Suprapubic skin (tissue), 4 donors: Measurements from ENCODE around the gene PSAT1. TPM values are rescaled to one million over a fixed set of nuclear protein-coding genes. Genes with fewer than 3 reads are reported as not detected.

Source experiments
- DNase-seq, 2 donors: peaks; one replicate each; pipeline ENCODE4 v3.0.0-alpha.2; 2019; ENCODE audit warnings: low spot score in 2 of 2
- H3K27ac ChIP-seq: fragments of 200-600 bp; sonication (generic); one replicate; pipeline ENCODE4 v1.5.1; 2019
- H3K27me3 ChIP-seq: fragments of 200-600 bp; sonication (generic); one replicate; pipeline ENCODE4 v1.5.1; 2019
- H3K36me3 ChIP-seq: fragments of 200-600 bp; sonication (generic); one replicate; pipeline ENCODE4 v1.5.1; 2019
- H3K4me1 ChIP-seq: fragments of 200-600 bp; sonication (generic); one replicate; pipeline ENCODE4 v1.5.1; 2019
- H3K4me3 ChIP-seq: fragments of 200-600 bp; sonication (generic); one replicate; pipeline ENCODE4 v1.5.1; 2019; ENCODE audit warnings: mild to moderate bottlenecking
- H3K9me3 ChIP-seq: fragments of 200-600 bp; sonication (generic); one replicate; pipeline ENCODE4 v1.5.1; 2019
- EP300 ChIP-seq: sonication (generic); formaldehyde crosslinking; IDR thresholded peaks from one replicate; pipeline ENCODE4 v1.6.1; 2017; ENCODE audit warnings: antibody characterized with exemption
- POLR2A ChIP-seq, 2 donors: fragments of 450-650 bp; IDR thresholded peaks; one replicate each; pipeline ENCODE4 v1.6.1; 2017; ENCODE audit warnings: antibody characterized with exemption in 2 of 2, mild to moderate bottlenecking in 2 of 2, moderate library complexity in 2 of 2
- POLR2AphosphoS5 ChIP-seq, 3 donors: sonication (generic); formaldehyde crosslinking; IDR thresholded peaks; one replicate each; pipeline ENCODE4 v1.6.1; 2017; ENCODE audit warnings: antibody characterized with exemption in 3 of 3
- WGBS: methylation state at CpG from one replicate; pipeline ENCODE4 v1.1.5; 2018; 5-methylcytosine and 5-hydroxymethylcytosine counted together
- total RNA-seq, 4 donors: library from RNA; depleted of rRNA; stranded (reverse); fragments of >200 nt; gene quantifications; one replicate each; pipeline ENCODE4 v1.1.0, GENCODE V29; 2016
- TF ChIP-seq, protein P1 (sequence below), 2 donors: fragments of 200-600 bp in 1 of 2; fragments of 450-650 bp in 1 of 2; sonication (generic) in 1 of 2; IDR thresholded peaks; one replicate each; pipeline ENCODE4 v1.5.1; 2016 to 2019; ENCODE audit warnings: antibody characterized with exemption in 2 of 2, mild to moderate bottlenecking in 1 of 2, moderate library complexity in 1 of 2

Gene PSAT1
- total RNA-seq, 4 donors from 2014 or later = 47.4 to 101 (median 75.7) TPM

DNA sequence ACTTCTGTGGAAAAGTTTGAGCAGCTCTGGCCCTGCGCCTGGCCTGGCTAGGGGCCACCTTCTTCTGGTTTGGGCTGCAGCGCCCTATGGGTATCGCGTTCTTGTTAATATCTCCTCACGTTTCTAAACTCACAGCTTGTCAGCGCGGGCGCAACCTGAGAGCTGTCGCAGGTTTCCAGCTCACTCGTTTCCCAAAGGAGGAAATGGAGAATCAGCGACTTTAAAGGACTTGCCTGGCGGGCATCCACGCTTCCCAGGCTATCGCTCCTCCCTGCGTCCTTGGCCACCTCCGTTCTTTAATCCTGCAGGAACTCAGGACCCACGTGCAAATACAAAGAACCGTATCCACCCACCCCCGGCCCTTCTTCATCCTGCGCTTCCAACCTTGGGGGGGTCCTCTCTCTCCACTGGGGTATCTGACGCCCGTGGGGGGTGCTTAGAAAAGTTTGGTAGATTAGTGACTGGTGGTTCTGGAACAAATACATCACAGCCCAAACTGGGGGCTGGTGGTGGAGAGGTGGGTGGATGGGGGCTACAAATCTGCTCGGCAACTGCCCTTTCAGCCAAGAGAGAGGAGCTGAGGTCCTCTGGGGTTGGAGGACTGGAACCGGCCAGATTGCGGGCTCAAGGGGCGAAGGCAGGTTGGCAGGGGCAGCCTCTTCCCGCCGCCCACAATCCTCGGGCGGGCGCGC is 578 bp upstream of the PSAT1 start:
- Histone ChIP-seq H3K27me3 (peaks cover 26% of the 10 kb centered on the region), H3K9me3 (no peaks in the 10 kb centered on the region), H3K4me1 (peaks cover 35% of the 10 kb centered on the region), H3K4me3 (peak overlapping the region; percentile 55), H3K36me3 (no peaks in the 10 kb centered on the region), H3K27ac (peak overlapping the region; percentile 66)
- 10% methylated on average over 32 of the region's 32 CpGs for WGBS
- TF ChIP-seq EP300 (no peak), POLR2AphosphoS5 (IDR thresholded peaks at IDR 0.05) (no peak), POLR2A (IDR thresholded peaks at IDR 0.05) (no peak)
- TF ChIP-seq, protein P1, sequence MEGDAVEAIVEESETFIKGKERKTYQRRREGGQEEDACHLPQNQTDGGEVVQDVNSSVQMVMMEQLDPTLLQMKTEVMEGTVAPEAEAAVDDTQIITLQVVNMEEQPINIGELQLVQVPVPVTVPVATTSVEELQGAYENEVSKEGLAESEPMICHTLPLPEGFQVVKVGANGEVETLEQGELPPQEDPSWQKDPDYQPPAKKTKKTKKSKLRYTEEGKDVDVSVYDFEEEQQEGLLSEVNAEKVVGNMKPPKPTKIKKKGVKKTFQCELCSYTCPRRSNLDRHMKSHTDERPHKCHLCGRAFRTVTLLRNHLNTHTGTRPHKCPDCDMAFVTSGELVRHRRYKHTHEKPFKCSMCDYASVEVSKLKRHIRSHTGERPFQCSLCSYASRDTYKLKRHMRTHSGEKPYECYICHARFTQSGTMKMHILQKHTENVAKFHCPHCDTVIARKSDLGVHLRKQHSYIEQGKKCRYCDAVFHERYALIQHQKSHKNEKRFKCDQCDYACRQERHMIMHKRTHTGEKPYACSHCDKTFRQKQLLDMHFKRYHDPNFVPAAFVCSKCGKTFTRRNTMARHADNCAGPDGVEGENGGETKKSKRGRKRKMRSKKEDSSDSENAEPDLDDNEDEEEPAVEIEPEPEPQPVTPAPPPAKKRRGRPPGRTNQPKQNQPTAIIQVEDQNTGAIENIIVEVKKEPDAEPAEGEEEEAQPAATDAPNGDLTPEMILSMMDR (IDR thresholded peaks at IDR 0.05) = no peak
- no peak for DNase-seq

DNA sequence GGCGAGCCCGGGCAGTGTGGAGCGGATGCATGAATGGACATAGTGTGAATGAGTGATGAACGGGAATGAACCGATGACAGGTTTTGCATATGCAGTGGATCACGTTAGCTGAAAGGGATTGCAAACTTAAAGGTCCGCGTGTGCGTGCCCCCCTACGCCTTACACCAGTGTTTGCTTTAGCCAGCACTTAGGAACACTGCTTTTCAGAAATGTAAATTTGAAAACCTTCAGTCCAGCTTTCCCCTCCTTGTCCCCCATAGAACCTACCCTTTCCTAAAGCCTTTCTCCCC is 692 bp downstream of the PSAT1 start:
- TF ChIP-seq POLR2A (IDR thresholded peaks at IDR 0.05) (no peak), POLR2AphosphoS5 (IDR thresholded peaks at IDR 0.05) (no peak), EP300 (no peak)
- TF ChIP-seq, protein P1 (IDR thresholded peaks at IDR 0.05) = no peak
- Histone ChIP-seq H3K4me1 (peaks cover 30% of the 10 kb centered on the region), H3K27me3 (peaks cover 30% of the 10 kb centered on the region), H3K27ac (no peak overlapping the region), H3K4me3 (peak overlapping the region; percentile 55), H3K9me3 (no peaks in the 10 kb centered on the region), H3K36me3 (no peaks in the 10 kb centered on the region)
- WGBS = 2% methylated on average over 10 of the region's 10 CpGs
- no peak for DNase-seq

DNA sequence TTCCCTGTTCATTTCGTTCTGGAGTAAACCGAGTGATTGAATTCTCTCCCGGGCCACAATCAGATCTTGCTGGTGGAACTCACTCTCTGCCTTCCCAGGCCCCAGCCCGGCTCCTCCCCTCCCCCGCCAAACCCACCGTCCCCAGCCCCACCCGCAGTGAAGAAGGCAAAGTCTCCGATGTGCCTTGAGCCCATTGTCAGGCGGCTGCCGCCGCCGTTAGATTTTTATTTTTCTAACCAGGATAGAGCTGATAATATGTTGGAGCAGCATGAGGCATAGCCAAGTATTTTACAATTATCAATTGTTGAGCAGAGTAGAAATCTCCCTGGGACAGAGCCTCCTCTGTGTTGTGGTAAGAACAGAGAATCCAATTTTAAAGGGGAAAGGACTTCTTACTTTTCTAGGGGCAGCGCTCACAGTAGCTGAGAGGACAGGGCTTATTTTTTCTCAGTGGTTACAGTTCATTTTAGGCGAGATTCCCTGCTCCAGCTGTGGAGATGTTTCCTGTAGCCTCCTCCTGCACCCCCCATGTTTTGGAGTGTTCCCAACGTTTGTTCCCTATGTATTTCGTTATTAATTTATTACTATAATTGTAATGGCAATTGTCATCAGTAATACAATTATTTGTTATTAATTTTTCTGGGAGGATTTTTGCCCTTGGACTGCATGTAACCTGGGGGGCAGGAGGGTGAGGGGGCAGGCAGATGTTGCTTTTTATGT is 1.3 kb downstream of the PSAT1 start:
- Histone ChIP-seq H3K36me3 (no peaks in the 10 kb centered on the region), H3K9me3 (no peaks in the 10 kb centered on the region), H3K4me1 (peaks cover 30% of the 10 kb centered on the region), H3K27me3 (peaks cover 30% of the 10 kb centered on the region), H3K4me3 (peak overlapping the region; percentile 55), H3K27ac (no peak overlapping the region)
- no peak for TF ChIP-seq POLR2A (IDR thresholded peaks at IDR 0.05)
- TF ChIP-seq POLR2AphosphoS5 (IDR thresholded peaks at IDR 0.05) = no peak
- TF ChIP-seq EP300 = no peak
- TF ChIP-seq, protein P1 (IDR thresholded peaks at IDR 0.05) = no peak
- WGBS = 5% methylated on average over 16 of the region's 16 CpGs
- no peak for DNase-seq

DNA sequence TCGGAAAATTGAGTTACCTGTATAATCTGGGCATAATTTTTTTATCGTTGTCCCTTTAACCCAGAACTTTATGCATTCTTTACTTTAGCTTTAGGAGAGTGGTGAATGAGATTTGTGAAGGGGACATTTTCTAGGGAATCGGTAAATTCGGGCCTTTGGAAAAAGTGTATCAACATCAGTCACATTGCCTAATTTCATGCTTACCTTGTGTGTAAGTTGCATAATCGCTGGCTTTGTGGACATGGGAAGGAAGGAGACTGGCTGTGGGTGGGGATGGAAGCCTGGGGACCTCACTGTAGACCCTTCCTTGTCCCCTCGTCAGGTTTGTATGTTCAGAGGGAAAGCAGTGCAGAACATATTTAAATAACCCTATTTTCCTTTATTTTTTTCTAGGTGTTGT is 3.3 kb downstream of the PSAT1 start:
- WGBS = 98% methylated on average over 6 of the region's 6 CpGs
- H3K27me3 ChIP-seq = peaks cover 30% of the 10 kb centered on the region
- no peak overlapping the region for H3K4me3 ChIP-seq
- peaks cover 30% of the 10 kb centered on the region for H3K4me1 ChIP-seq
- no peak overlapping the region for H3K27ac ChIP-seq
- H3K36me3 ChIP-seq = peaks cover 5% of the 10 kb centered on the region
- no peak for DNase-seq
- TF ChIP-seq POLR2A (IDR thresholded peaks at IDR 0.05) (no peak), EP300 (no peak), POLR2AphosphoS5 (IDR thresholded peaks at IDR 0.05) (no peak)
- TF ChIP-seq, protein P1 (IDR thresholded peaks at IDR 0.05) = no peak
- no peaks in the 10 kb centered on the region for H3K9me3 ChIP-seq

DNA sequence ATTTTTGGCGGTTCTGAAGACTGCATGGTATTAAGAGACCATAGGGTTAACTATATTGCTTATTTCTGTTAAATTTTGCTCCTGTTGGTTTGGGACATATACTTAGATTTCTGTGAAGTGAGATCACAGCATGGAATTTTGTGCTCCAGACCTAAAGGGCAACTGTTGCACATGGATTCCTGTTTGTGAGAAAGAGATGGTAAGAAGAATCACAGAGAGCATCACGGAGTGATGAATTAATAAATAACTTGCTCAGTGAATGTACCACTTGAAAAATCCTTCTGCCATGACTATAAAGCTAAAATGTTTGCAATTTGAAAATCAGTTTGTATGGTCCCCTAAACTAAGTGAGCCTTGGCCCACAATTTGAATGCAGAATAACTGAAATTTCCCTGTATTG is 4.5 kb downstream of the PSAT1 start:
- Histone ChIP-seq H3K4me3 (no peak overlapping the region), H3K27ac (no peak overlapping the region), H3K9me3 (no peaks in the 10 kb centered on the region), H3K4me1 (peaks cover 21% of the 10 kb centered on the region), H3K27me3 (peaks cover 30% of the 10 kb centered on the region), H3K36me3 (peaks cover 9% of the 10 kb centered on the region)
- TF ChIP-seq POLR2A (IDR thresholded peaks at IDR 0.05) (no peak), POLR2AphosphoS5 (IDR thresholded peaks at IDR 0.05) (no peak), EP300 (no peak)
- TF ChIP-seq, protein P1 (IDR thresholded peaks at IDR 0.05) = no peak
- 93% methylated on average over 2 of the region's 2 CpGs for WGBS
- no peak for DNase-seq
